GM12873 (cell line): Measurements from ENCODE around the gene LGALS4.

ENCODE experiments used
- TF ChIP-seq, protein P1 (sequence below): IDR thresholded peaks from 2 replicates; pipeline ENCODE4 v1.5.1; 2012; ENCODE audit warnings: low read depth, mild to moderate bottlenecking, moderate library complexity, low read length, control low read depth; ENCODE audit not compliant: insufficient read depth; ENCODE audit errors: missing control alignments

The LGALS4 gene

DNA sequence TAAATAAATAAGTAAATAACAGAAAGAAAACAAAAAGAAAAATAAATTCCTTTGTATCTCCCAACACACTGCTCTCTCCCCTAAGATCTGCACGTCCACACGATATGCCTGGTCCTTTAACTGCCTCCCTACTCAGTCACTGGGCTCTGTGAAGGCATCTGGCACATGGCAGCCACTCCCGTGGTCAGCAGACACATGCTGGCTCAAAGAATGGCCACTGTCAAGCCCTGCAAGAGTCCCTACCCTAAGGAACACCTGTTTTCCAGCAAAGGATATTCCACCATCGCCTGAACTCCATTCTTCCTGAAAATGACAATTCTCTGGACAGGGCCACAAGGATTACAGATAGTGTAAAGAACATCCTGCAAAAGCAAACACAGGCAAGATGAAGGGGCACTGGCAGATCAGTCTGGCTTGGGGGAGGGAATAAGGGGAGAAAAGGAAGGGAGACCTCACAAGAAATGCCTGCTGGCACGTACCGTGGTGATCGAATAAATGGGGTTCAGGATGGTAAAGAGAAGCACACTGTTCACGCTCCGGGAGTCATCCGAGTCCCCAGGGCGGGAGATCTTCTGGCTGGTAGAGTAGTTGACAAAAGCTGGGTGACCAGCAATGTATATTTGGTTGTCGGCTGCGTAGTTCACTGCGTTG lies 32.8 kb upstream of the LGALS4 start:
- TF ChIP-seq, protein P1, sequence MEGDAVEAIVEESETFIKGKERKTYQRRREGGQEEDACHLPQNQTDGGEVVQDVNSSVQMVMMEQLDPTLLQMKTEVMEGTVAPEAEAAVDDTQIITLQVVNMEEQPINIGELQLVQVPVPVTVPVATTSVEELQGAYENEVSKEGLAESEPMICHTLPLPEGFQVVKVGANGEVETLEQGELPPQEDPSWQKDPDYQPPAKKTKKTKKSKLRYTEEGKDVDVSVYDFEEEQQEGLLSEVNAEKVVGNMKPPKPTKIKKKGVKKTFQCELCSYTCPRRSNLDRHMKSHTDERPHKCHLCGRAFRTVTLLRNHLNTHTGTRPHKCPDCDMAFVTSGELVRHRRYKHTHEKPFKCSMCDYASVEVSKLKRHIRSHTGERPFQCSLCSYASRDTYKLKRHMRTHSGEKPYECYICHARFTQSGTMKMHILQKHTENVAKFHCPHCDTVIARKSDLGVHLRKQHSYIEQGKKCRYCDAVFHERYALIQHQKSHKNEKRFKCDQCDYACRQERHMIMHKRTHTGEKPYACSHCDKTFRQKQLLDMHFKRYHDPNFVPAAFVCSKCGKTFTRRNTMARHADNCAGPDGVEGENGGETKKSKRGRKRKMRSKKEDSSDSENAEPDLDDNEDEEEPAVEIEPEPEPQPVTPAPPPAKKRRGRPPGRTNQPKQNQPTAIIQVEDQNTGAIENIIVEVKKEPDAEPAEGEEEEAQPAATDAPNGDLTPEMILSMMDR, result no peak

DNA sequence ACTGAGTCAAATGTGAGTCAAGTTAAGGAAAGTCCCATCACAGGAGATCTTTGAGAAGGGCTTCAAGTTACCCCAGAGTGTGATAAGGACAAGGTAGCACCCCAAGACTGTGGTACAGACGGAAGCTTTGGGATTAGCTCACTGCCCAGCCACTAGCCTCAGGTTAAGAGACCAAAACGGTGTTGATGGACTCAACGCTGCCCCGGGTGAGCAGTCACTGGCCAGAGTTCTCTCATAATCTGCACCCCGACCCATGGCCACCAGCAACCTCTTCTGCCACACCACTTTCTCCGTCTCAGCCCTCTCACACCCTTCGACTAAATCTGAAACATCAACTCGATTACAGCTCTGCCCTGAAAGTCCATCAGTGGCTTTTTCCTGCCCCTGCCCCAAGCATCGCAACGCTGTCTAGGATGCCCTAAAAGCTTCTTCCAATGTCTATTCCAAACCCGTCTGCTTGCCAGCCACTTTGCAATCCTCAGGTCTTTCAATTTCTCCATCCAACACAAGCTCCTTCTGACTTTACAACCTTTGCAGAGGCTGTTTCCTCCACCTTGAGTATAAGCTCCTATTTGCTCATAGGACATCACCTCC lies 31.4 kb upstream of the LGALS4 start:
- TF ChIP-seq, protein P1, result no peak

DNA sequence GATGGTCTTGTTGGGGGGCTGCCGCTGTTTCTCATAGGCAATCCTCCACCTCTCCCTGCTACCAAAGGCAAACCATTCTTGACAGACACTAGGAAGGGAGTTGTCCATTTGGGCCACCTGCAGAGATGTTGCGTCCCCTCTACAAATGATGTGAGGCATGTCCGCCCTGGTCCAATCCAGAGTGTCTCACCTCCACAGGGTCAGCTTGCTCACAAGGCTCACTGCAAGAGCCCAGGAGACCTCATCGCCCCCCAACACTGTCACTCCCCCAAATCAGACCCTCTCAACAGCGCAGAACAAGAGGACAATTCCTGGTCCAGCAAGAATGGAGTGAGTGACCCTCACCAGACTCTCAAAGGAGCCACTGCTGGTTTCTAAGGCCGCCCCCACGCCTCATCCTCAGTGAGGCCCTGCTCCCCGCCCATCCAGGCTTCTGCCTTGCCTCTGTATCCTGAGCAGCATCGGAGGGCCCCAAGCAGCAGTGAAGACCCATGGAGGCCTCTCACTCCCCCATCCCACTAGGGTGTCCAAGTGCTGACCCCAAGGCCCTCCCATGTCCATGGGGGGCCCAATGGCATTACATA lies 30.5 kb upstream of the LGALS4 start:
- TF ChIP-seq, protein P1, result no peak

DNA sequence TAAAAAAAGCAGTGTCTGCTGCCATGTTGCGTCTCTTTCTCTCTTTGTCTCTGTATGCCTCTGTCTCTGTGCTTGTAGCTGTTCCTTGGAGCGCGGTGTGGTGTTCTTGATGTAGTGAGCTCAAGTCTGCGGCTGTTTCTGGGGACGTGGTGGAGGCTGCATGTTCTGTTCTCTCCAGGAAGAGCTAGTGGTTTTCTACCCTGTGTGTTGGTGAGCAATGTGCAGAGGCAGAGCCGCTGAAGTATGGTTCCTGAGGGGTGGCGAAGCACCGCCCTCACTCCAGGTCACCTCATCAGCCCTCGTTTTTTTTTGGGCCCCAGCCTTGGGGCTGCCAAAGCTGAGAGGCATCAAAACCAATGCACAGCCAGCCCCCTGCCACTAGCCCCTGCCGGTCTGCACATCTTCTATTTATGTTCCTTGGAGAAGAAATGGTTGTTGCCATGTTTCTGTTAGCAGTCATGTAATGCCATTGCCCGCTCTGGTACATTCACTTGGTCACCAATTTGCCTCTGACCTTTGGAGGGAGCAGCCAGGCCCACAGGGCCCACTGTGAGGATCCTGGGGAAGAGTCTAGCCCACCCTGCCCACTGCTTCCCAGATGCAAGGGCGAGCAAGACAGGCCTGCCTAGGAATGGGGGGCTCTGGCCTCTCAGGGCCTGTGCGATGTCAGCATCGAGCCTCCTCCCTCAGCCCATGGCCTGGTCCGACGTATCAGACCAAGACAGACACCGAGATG lies 29.9 kb upstream of the LGALS4 start:
- TF ChIP-seq, protein P1, result no peak

DNA sequence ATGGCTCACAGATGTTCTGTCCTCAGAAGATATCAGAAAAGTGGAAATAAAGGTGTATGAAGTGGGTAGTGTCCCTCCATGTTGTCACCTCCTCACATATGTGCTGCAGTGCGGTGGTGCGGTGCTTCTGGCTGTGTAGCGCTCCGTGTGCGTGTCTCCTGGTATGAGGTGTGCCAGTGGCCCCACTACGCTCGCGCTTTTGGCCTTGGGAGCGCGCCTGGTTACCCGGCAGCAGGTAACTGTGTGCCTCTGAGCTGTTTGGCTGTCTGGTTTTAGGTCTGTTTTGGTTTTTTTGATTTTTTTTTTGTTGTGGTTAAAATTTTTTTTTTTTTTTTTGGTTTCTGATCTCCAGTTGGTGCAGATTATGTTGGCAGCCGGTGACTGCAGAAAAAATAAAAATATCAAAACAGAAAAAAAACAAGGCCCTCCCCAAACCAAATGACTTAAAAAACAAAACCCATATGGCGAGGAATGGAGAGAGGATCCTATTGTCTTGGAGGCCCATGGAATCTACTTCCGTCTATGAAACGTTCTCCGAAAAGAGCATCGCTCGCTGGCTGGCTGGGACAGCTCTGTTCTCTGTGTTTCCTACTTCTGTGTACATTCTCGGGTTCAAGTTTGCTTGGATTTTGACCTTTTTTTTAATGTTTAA lies 29.2 kb upstream of the LGALS4 start:
- TF ChIP-seq, protein P1, result no peak

DNA sequence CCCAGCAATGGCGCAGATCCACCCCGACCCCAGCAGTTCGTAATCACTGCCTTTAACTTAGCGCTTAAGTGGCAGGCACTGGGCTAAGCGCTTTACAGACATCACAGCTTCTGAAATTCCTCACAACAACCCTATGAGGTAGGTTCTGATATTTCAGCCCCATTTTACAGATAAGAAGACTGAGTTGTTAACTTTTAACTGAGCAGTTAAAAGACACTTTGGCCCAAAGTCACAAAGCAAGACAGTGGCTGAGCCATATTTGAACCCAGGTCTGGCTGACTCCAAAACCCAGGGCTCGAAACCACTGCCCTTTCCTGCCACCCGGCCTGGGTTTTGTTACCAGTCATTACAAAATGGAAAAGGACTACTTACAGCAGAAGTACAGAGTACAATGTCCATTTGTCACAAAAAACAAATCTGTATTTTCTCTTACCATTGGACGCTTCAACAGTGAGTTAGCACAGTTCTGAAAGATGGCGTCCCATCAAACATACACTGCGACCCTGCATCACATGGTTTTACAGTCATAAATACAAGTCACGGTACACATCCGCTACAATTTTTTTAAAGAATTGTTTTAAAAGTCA lies 28.5 kb upstream of the LGALS4 start:
- TF ChIP-seq, protein P1, result no peak
